K562 (cell line): ENCODE results near the gene SMARCA4. TPM values are rescaled to one million over a fixed set of nuclear protein-coding genes. Genes with fewer than 3 reads are reported as not detected.

Source experiments
- ZNF174 ChIP-seq: fragments of 250-450 bp; sonication (Bioruptor Pico); IDR thresholded peaks from 2 replicates; pipeline ENCODE4 v1.4.0; 2020; ENCODE audit warnings: mild to moderate bottlenecking
- polyA plus RNA-seq, 8 experiments: library from polyadenylated mRNA; depleted of rRNA in 4 of 8; stranded (reverse) in 5 of 8; unstranded in 3 of 8; fragments of >200 nt; fragmentation: Nextera tagmentation in 2 of 8; fragmentation: Illumina TruSeq in 1 of 8; extraction: Ambion mirVana in 2 of 8; extraction: Trizol in 1 of 8; gene quantifications; 2 replicates each; pipeline versions ENCODE4 v1.2.1 to v1.2.3, GENCODE V29; 2011 to 2014; ENCODE audit warnings: inconsistent platforms in 1 of 8, missing spikeins in 1 of 8
- total RNA-seq, 7 experiments: library from RNA; depleted of rRNA in 6 of 7; stranded (reverse); fragments of >200 nt in 6 of 7; fragmentation: Illumina TruSeq in 2 of 7; extraction: Trizol in 2 of 7; gene quantifications; 2 replicates each; pipeline versions ENCODE4 v1.2.1 to v1.2.3, GENCODE V29; 2011 to 2021; ENCODE audit warnings: low replicate concordance in 1 of 7
- TF ChIP-seq, protein P1 (sequence below), 2 experiments: fragments of 450-650 bp; IDR thresholded peaks; 2 replicates each; pipeline ENCODE4 v1.6.1; 2016
- TF ChIP-seq, protein P2 (sequence below), 3 experiments: fragments of 200-800 bp in 1 of 3; fragments of 250-450 bp in 1 of 3; fragments of 450-650 bp in 1 of 3; sonication (Bioruptor Pico) in 1 of 3; sonication (Bioruptor generic) in 1 of 3; formaldehyde crosslinking in 1 of 3; IDR thresholded peaks; 2 replicates each; pipeline versions ENCODE4 v1.6.1 to v1.8.0; 2016 to 2022; ENCODE audit warnings: mild to moderate bottlenecking in 2 of 3, missing genetic modification characterization in 2 of 3, missing compliant biosample characterization in 1 of 3, moderate library complexity in 1 of 3

The SMARCA4 gene
- total and polyA plus RNA-seq, 9 of the 15 experiments (the other 6 are each of a cell fraction or from before 2014, with no cell fraction given) = 19.3 to 207 (median 52.1) TPM

DNA sequence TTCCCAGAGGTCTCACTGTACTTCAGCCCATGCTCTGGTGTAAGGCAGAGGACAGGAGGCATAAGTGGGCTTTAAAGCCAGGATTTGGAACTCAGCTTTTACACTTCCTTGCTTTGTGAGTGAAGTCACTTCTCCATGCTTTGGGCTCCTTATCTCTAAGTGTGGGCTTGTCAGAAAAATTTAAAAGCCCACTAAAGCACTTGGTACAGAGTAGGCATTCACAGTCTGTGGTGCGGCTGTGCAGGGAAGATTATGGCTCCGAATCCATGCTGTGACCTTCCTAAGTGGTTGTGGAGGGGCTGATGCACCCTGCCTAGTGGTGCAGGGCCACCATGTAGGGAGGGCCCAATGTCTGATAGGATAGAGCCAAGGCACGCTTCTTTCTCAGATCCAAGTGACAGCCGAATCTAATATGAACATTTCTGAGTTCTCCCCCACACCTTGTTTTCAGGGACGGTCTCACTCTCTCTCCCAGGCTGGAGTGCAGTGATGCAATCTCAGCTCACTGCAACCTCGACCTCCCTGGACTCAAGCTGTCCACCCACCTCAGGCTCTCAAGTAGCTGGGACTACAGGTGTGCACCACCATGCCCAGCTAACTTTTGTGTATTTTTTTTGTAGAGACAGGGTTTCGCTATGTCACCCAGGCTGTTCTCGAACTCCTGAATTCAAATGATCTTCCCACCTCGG is 25.3 kb upstream of the SMARCA4 start (continued):
- TF ChIP-seq, protein P1, sequence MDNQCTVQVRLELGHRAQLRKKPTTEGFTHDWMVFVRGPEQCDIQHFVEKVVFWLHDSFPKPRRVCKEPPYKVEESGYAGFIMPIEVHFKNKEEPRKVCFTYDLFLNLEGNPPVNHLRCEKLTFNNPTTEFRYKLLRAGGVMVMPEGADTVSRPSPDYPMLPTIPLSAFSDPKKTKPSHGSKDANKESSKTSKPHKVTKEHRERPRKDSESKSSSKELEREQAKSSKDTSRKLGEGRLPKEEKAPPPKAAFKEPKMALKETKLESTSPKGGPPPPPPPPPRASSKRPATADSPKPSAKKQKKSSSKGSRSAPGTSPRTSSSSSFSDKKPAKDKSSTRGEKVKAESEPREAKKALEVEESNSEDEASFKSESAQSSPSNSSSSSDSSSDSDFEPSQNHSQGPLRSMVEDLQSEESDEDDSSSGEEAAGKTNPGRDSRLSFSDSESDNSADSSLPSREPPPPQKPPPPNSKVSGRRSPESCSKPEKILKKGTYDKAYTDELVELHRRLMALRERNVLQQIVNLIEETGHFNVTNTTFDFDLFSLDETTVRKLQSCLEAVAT (IDR thresholded peaks at IDR 0.05) = no peak
- TF ChIP-seq ZNF174 (CRISPR knock-in tag) = no peak
- TF ChIP-seq, protein P2, sequence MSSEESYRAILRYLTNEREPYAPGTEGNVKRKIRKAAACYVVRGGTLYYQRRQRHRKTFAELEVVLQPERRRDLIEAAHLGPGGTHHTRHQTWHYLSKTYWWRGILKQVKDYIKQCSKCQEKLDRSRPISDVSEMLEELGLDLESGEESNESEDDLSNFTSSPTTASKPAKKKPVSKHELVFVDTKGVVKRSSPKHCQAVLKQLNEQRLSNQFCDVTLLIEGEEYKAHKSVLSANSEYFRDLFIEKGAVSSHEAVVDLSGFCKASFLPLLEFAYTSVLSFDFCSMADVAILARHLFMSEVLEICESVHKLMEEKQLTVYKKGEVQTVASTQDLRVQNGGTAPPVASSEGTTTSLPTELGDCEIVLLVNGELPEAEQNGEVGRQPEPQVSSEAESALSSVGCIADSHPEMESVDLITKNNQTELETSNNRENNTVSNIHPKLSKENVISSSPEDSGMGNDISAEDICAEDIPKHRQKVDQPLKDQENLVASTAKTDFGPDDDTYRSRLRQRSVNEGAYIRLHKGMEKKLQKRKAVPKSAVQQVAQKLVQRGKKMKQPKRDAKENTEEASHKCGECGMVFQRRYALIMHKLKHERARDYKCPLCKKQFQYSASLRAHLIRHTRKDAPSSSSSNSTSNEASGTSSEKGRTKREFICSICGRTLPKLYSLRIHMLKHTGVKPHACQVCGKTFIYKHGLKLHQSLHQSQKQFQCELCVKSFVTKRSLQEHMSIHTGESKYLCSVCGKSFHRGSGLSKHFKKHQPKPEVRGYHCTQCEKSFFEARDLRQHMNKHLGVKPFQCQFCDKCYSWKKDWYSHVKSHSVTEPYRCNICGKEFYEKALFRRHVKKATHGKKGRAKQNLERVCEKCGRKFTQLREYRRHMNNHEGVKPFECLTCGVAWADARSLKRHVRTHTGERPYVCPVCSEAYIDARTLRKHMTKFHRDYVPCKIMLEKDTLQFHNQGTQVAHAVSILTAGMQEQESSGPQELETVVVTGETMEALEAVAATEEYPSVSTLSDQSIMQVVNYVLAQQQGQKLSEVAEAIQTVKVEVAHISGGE (CRISPR knock-in tag; IDR thresholded peaks at IDR 0.05) = 0 out of 6 replicates have a peak, but pooled peaks of 1 of the 3 experiments have one; percentile 26
- TF ChIP-seq, all 486 proteins: peak for 28
